Rectal smooth muscle tissue (tissue), 1 donor: ENCODE results near the gene PARD6B.

Source experiments
- H3K27ac ChIP-seq: one replicate; pipeline ENCODE4 v1.7.0; 2013; ENCODE audit warnings: low read depth, low read length, inconsistent platforms
- H3K27me3 ChIP-seq: one replicate; pipeline ENCODE4 v1.7.0; 2013; ENCODE audit warnings: low read length; ENCODE audit not compliant: control insufficient read depth, insufficient read depth
- H3K36me3 ChIP-seq: one replicate; pipeline ENCODE4 v1.7.0; 2013; ENCODE audit warnings: low read length; ENCODE audit not compliant: control insufficient read depth, insufficient read depth
- H3K4me1 ChIP-seq: one replicate; pipeline ENCODE4 v1.7.0; 2013; ENCODE audit warnings: low read length; ENCODE audit not compliant: control insufficient read depth, insufficient read depth
- H3K4me3 ChIP-seq: one replicate; pipeline ENCODE4 v1.7.0; 2013; ENCODE audit warnings: low read length
- H3K9ac ChIP-seq: one replicate; pipeline ENCODE4 v1.7.0; 2013; ENCODE audit warnings: low read length

The PARD6B gene

GRCh38 chr20:50729901-50730764, 1.2 kb upstream of the PARD6B start:
- Histone ChIP-seq H3K36me3 (no peaks in the 10 kb centered on the region), H3K4me1 (peaks cover 6% of the 10 kb centered on the region), H3K27me3 (no peaks in the 10 kb centered on the region), H3K4me3 (peak overlapping the region; percentile 81), H3K9ac (peak overlapping the region; percentile 74), H3K27ac (peak overlapping the region; percentile 51)

GRCh38 chr20:50730765-50731054, 670 bp upstream of the PARD6B start:
- Histone ChIP-seq H3K27me3 (no peaks in the 10 kb centered on the region), H3K27ac (peak overlapping the region; percentile 51), H3K4me3 (peak overlapping the region; percentile 81), H3K4me1 (peaks cover 4% of the 10 kb centered on the region), H3K9ac (peak overlapping the region; percentile 74), H3K36me3 (no peaks in the 10 kb centered on the region)

- no peak overlapping the region for H3K9ac ChIP-seq
- no peak overlapping the region for H3K27ac ChIP-seq
- no peaks in the 10 kb centered on the region for H3K27me3 ChIP-seq
- H3K4me3 ChIP-seq, result peak overlapping the region; percentile 81
- H3K36me3 ChIP-seq, result no peaks in the 10 kb centered on the region
- peaks cover 4% of the 10 kb centered on the region for H3K4me1 ChIP-seq
Observed at GRCh38 chr20:50731930-50732690, 730 bp downstream of the PARD6B start.

GRCh38 chr20:50733644-50734349, 2.4 kb downstream of the PARD6B start:
- Histone ChIP-seq H3K27ac (no peak overlapping the region), H3K4me3 (no peak overlapping the region), H3K27me3 (no peaks in the 10 kb centered on the region), H3K36me3 (peaks cover under 1% of the 10 kb centered on the region), H3K4me1 (peaks cover 4% of the 10 kb centered on the region), H3K9ac (no peak overlapping the region)

- Histone ChIP-seq H3K9ac (no peak overlapping the region), H3K4me3 (no peak overlapping the region)
Observed at GRCh38 chr20:50734730-50735679, 3.6 kb downstream of the PARD6B start.

GRCh38 chr20:50735813-50736212, 4.4 kb downstream of the PARD6B start:
- peaks cover 2% of the 10 kb centered on the region for H3K36me3 ChIP-seq
- peaks cover 4% of the 10 kb centered on the region for H3K4me1 ChIP-seq
- no peak overlapping the region for H3K27ac ChIP-seq

More at GRCh38 chr20:50734730-50735679, 3.6 kb downstream of the PARD6B start:
- no peak overlapping the region for H3K27ac ChIP-seq
- peaks cover 4% of the 10 kb centered on the region for H3K4me1 ChIP-seq
- peaks cover 2% of the 10 kb centered on the region for H3K36me3 ChIP-seq
- no peaks in the 10 kb centered on the region for H3K27me3 ChIP-seq

GRCh38 chr20:50737352-50737751, 6.0 kb downstream of the PARD6B start:
- H3K4me1 ChIP-seq, result no peaks in the 10 kb centered on the region
- peaks cover 2% of the 10 kb centered on the region for H3K36me3 ChIP-seq
- H3K27me3 ChIP-seq, result no peaks in the 10 kb centered on the region
- H3K27ac ChIP-seq, result no peak overlapping the region
- no peak overlapping the region for H3K9ac ChIP-seq
- no peak overlapping the region for H3K4me3 ChIP-seq

More at GRCh38 chr20:50735813-50736212, 4.4 kb downstream of the PARD6B start:
- no peak overlapping the region for H3K9ac ChIP-seq
- no peak overlapping the region for H3K4me3 ChIP-seq
- H3K27me3 ChIP-seq, result no peaks in the 10 kb centered on the region

- Histone ChIP-seq H3K4me3 (no peak overlapping the region), H3K27ac (no peak overlapping the region), H3K27me3 (no peaks in the 10 kb centered on the region), H3K9ac (no peak overlapping the region), H3K4me1 (peaks cover 11% of the 10 kb centered on the region), H3K36me3 (peaks cover 2% of the 10 kb centered on the region)
Observed at GRCh38 chr20:50743087-50743486, 11.7 kb downstream of the PARD6B start.

- peaks cover 11% of the 10 kb centered on the region for H3K4me1 ChIP-seq
- H3K27ac ChIP-seq, result peak overlapping the region; percentile 90
- H3K9ac ChIP-seq, result no peak overlapping the region
- H3K27me3 ChIP-seq, result no peaks in the 10 kb centered on the region
- peaks cover 3% of the 10 kb centered on the region for H3K36me3 ChIP-seq
- peak overlapping the region; percentile 36 for H3K4me3 ChIP-seq
Observed at GRCh38 chr20:50744143-50744792, 12.9 kb downstream of the PARD6B start.

GRCh38 chr20:50745634-50746137, 14.3 kb downstream of the PARD6B start:
- no peak overlapping the region for H3K27ac ChIP-seq
- H3K4me1 ChIP-seq, result peaks cover 11% of the 10 kb centered on the region
- H3K36me3 ChIP-seq, result peaks cover 3% of the 10 kb centered on the region
- H3K4me3 ChIP-seq, result no peak overlapping the region
- no peak overlapping the region for H3K9ac ChIP-seq
- H3K27me3 ChIP-seq, result no peaks in the 10 kb centered on the region
